ENCODE measurements around the gene S100A8. TPM values are rescaled to one million over a fixed set of nuclear protein-coding genes. Genes with fewer than 3 reads are reported as not detected.

S100A8 gene
- total RNA-seq, 4 donors from 2014 or later, result 1.6 to 7.4 TPM; not detected in 2

- no peak for DNase-seq
- in situ Hi-C loops (cut with MboI; ENCODE audit: low pct_ligation_motif_present in 1 of 4, low pct_unique_long_range_greater_than_20kb in 1 of 4, low sequenced_read_pairs in 3 of 4), result loop anchor here in 1 of 4 donors (25.0 kb wide), 1 partner anchor 231 kb away; no protein-coding TSS in a partner anchor
- intact Hi-C loops (cut with DNase I; ENCODE audit: low total_unique reads), result no loop called here
- no peaks in the 10 kb centered on the region for H3K9me3 ChIP-seq
- TF ChIP-seq, protein P1, sequence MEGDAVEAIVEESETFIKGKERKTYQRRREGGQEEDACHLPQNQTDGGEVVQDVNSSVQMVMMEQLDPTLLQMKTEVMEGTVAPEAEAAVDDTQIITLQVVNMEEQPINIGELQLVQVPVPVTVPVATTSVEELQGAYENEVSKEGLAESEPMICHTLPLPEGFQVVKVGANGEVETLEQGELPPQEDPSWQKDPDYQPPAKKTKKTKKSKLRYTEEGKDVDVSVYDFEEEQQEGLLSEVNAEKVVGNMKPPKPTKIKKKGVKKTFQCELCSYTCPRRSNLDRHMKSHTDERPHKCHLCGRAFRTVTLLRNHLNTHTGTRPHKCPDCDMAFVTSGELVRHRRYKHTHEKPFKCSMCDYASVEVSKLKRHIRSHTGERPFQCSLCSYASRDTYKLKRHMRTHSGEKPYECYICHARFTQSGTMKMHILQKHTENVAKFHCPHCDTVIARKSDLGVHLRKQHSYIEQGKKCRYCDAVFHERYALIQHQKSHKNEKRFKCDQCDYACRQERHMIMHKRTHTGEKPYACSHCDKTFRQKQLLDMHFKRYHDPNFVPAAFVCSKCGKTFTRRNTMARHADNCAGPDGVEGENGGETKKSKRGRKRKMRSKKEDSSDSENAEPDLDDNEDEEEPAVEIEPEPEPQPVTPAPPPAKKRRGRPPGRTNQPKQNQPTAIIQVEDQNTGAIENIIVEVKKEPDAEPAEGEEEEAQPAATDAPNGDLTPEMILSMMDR (IDR thresholded peaks at IDR 0.05), result no peak
- TF ChIP-seq POLR2A (IDR thresholded peaks at IDR 0.05), result no peak
- no peak for TF ChIP-seq POLR2AphosphoS5 (IDR thresholded peaks at IDR 0.05)
- no peak for TF ChIP-seq EP300 (IDR thresholded peaks at IDR 0.05; ENCODE audit: low read depth)
- no peak overlapping the region for H3K4me3 ChIP-seq
- peaks cover 13% of the 10 kb centered on the region for H3K27me3 ChIP-seq
- no peaks in the 10 kb centered on the region for H3K36me3 ChIP-seq
- H3K4me1 ChIP-seq, result peaks cover 0 to 4% (median 0%) of the 10 kb centered on the region in 4 donors
- WGBS, 2 donors (ENCODE audit: low coverage in 1 of 2), result 80 to 86% methylated on average over 4 to 8 of the region's 8 CpGs
- no peak overlapping the region for H3K27ac ChIP-seq
These were observed 34.3 kb downstream of the S100A8 start for GRCh38 chr1:153356392-153357075.

DNA sequence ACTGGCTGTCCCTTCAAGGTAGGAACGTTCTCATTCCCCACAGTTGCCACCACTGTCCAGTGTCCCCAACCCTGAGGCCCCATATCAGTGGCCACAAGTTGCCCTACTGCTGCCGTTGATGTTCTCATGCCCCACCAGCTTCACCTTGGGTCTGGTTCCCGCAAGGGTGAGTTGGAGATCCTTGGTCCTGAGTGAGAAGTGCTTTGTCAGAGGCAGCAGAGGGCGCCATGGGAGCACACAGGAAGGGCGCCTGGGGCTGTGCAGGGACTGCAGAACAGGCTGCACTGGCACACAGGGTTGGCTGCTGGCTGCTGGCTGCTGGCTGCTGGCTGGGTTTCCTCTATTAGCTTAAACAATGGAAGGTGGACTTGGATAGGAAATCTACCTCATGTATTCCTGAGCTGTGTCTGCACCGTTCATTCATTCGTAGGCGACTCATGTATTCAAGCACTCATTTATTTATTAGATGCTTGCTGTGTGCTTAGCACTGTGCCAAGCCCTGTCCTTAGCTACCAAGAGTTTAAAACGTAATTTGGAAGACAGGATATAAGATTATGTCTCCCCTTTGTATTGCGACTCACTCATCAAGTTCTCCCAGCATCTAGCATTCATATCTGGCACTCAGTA is 35.3 kb downstream of the S100A8 start:
- peaks cover 0 to 4% (median 0%) of the 10 kb centered on the region in 4 donors for H3K4me1 ChIP-seq
- in situ Hi-C loops (cut with MboI; ENCODE audit: low pct_ligation_motif_present in 1 of 4, low pct_unique_long_range_greater_than_20kb in 1 of 4, low sequenced_read_pairs in 3 of 4) (loop anchor here in 1 of 4 donors (25.0 kb wide), 1 partner anchor 232 kb away; no protein-coding TSS in a partner anchor), intact Hi-C loops (cut with DNase I; ENCODE audit: low total_unique reads) (no loop called here)
- no peaks in the 10 kb centered on the region for H3K36me3 ChIP-seq
- peaks cover 22% of the 10 kb centered on the region for H3K27me3 ChIP-seq
- DNase-seq, result peak; percentile 59
- 38 to 58% methylated on average over 3 to 10 of the region's 10 CpGs for WGBS, 2 donors (ENCODE audit: low coverage in 1 of 2)
- H3K9me3 ChIP-seq, result no peaks in the 10 kb centered on the region
- TF ChIP-seq EP300 (IDR thresholded peaks at IDR 0.05; ENCODE audit: low read depth), result no peak
- TF ChIP-seq, protein P1 (IDR thresholded peaks at IDR 0.05), result peak in 2 of 5 experiments; percentile 21 to 26
- no peak for TF ChIP-seq POLR2AphosphoS5 (IDR thresholded peaks at IDR 0.05)
- TF ChIP-seq POLR2A (IDR thresholded peaks at IDR 0.05), result no peak
- no peak overlapping the region for H3K4me3 ChIP-seq
- no peak overlapping the region for H3K27ac ChIP-seq

DNA sequence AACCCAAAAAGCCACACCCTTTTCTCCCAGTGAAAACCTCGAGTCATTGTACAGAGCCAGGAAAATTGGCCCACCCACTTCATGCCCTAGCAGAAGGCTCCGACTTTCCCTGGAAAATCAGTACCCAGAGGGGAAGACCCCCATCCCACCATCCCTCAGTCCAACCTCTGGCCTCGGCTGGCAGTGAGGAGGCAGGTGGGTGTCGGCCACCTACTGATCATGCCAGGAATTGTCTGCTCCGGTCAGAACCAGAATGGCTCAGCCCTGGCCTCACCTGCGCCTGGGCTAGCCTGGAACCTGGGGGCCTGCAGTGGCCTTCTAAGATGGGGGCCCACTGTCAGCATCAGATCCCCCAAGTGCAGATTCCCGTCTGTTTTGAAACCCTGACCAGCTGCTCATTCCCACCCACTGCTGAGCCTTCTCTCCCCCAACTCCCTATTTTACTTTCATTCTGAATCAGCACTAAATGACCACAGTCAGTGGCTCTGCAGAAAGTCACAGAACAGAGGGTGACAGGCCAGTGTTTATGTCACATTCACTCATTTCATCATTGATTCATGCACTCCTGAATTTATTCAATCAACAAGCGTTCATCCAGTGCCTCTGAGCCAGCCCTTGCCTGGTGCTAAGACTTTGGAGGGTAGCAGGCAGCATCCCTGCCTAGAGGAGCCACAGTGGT is 36.2 kb downstream of the S100A8 start:
- no peak for DNase-seq
- Histone ChIP-seq H3K9me3 (no peaks in the 10 kb centered on the region), H3K4me1 (peaks cover 0 to 4% (median 0%) of the 10 kb centered on the region in 4 donors), H3K27ac (no peak overlapping the region), H3K27me3 (peaks cover 22% of the 10 kb centered on the region), H3K4me3 (no peak overlapping the region), H3K36me3 (no peaks in the 10 kb centered on the region)
- in situ Hi-C loops (cut with MboI; ENCODE audit: low pct_ligation_motif_present in 1 of 4, low pct_unique_long_range_greater_than_20kb in 1 of 4, low sequenced_read_pairs in 3 of 4), result loop anchor here in 2 of 4 donors (5.0 to 25.0 kb wide), 3 partner anchors 128 to 233 kb away; no protein-coding TSS in a partner anchor
- TF ChIP-seq POLR2A (IDR thresholded peaks at IDR 0.05) (no peak), EP300 (IDR thresholded peaks at IDR 0.05; ENCODE audit: low read depth) (no peak), POLR2AphosphoS5 (IDR thresholded peaks at IDR 0.05) (no peak)
- TF ChIP-seq, protein P1 (IDR thresholded peaks at IDR 0.05), result no peak
- 20 to 44% methylated on average over 1 to 5 of the region's 8 CpGs for WGBS, 2 donors (ENCODE audit: low coverage in 1 of 2)
- intact Hi-C loops (cut with DNase I; ENCODE audit: low total_unique reads), result loop anchor here (5.0 kb wide), 1 partner anchor 143 kb away; no protein-coding TSS in a partner anchor
